Trophoblast cell (in vitro differentiated cells and primary cell): Measurements from ENCODE around the gene KRTAP10-2.

Experiments
- DNase-seq, 2 donors: peaks; one replicate each; pipeline ENCODE4 v3.0.0-alpha.2; 2016
- H2AFZ ChIP-seq: 2 replicates; pipeline ENCODE4 v1.6.1; 2013; ENCODE audit warnings: low read length, moderate library complexity, mild to moderate bottlenecking; ENCODE audit not compliant: insufficient read depth, poor library complexity
- H2AK5ac ChIP-seq: 2 replicates; pipeline ENCODE4 v1.6.1; 2013; ENCODE audit warnings: mild to moderate bottlenecking, low read length
- H2BK120ac ChIP-seq: 2 replicates; pipeline ENCODE4 v1.6.1; 2013; ENCODE audit warnings: low read length, mild to moderate bottlenecking, moderate library complexity; ENCODE audit not compliant: insufficient read depth, poor library complexity
- H2BK12ac ChIP-seq: 2 replicates; pipeline ENCODE4 v1.6.1; 2013; ENCODE audit warnings: mild to moderate bottlenecking, low read length, moderate library complexity
- H2BK5ac ChIP-seq: 2 replicates; pipeline ENCODE4 v1.6.1; 2013; ENCODE audit warnings: low read length, low read depth, moderate library complexity, mild to moderate bottlenecking; ENCODE audit not compliant: poor library complexity
- H3K14ac ChIP-seq: 2 replicates; pipeline ENCODE4 v1.6.1; 2013; ENCODE audit warnings: mild to moderate bottlenecking, low read length
- H3K18ac ChIP-seq: 2 replicates; pipeline ENCODE4 v1.6.1; 2013; ENCODE audit warnings: mild to moderate bottlenecking, low read length
- H3K23ac ChIP-seq: 2 replicates; pipeline ENCODE4 v1.6.1; 2013; ENCODE audit warnings: low read length
- H3K27ac ChIP-seq: 2 replicates; pipeline ENCODE4 v1.5.1; 2013; ENCODE audit warnings: low read depth, mild to moderate bottlenecking, inconsistent platforms, low read length, moderate library complexity
- H3K27me3 ChIP-seq: 2 replicates; pipeline ENCODE4 v1.6.1; 2013; ENCODE audit warnings: inconsistent platforms, mild to moderate bottlenecking, low read length, moderate library complexity; ENCODE audit not compliant: insufficient read depth
- H3K36me3 ChIP-seq, 2 experiments: 1 replicate in 1 of 2; 2 replicates in 1 of 2; pipeline ENCODE4 v1.6.1; 2013; ENCODE audit warnings: low read length in 2 of 2, mild to moderate bottlenecking in 2 of 2, moderate library complexity in 1 of 2; ENCODE audit not compliant: insufficient read depth in 2 of 2, control insufficient read depth in 1 of 2
- H3K4ac ChIP-seq: 2 replicates; pipeline ENCODE4 v1.6.1; 2013; ENCODE audit warnings: low read depth, mild to moderate bottlenecking, low read length, moderate library complexity
- H3K4me1 ChIP-seq, 2 experiments: 1 replicate in 1 of 2; 2 replicates in 1 of 2; pipeline ENCODE4 v1.6.1; 2013; ENCODE audit warnings: low read length in 2 of 2, mild to moderate bottlenecking in 2 of 2, moderate library complexity in 1 of 2; ENCODE audit not compliant: insufficient read depth in 2 of 2, control insufficient read depth in 1 of 2
- H3K4me2 ChIP-seq: 2 replicates; pipeline ENCODE4 v1.6.1; 2013; ENCODE audit warnings: inconsistent platforms, mild to moderate bottlenecking, low read length, moderate library complexity
- H3K4me3 ChIP-seq: 2 replicates; pipeline ENCODE4 v1.5.1; 2013; ENCODE audit warnings: mild to moderate bottlenecking, low read depth, low read length, inconsistent platforms
- H3K79me1 ChIP-seq: one replicate; pipeline ENCODE4 v1.6.1; 2013; ENCODE audit warnings: low read length
- H3K79me2 ChIP-seq: 2 replicates; pipeline ENCODE4 v1.6.1; 2013; ENCODE audit warnings: low read length, mild to moderate bottlenecking; ENCODE audit not compliant: control insufficient read depth, insufficient read depth, poor library complexity
- H3K9ac ChIP-seq: 2 replicates; pipeline ENCODE4 v1.6.1; 2013; ENCODE audit warnings: mild to moderate bottlenecking, low read length
- H3K9me3 ChIP-seq: 2 replicates; pipeline ENCODE4 v1.6.1; 2013; ENCODE audit warnings: low read depth, mild to moderate bottlenecking, control low read depth, inconsistent platforms, low read length; ENCODE audit not compliant: insufficient read depth
- H4K12ac ChIP-seq: 2 replicates; pipeline ENCODE4 v1.6.1; 2013; ENCODE audit warnings: low read depth, mild to moderate bottlenecking, low read length, moderate library complexity
- H4K8ac ChIP-seq: 2 replicates; pipeline ENCODE4 v1.6.1; 2013; ENCODE audit warnings: low read depth, mild to moderate bottlenecking, low read length, moderate library complexity
- H4K91ac ChIP-seq: one replicate; pipeline ENCODE4 v1.6.1; 2013; ENCODE audit warnings: low read depth, mild to moderate bottlenecking, low read length, moderate library complexity
- WGBS: extraction: QIAGEN DNeasy Blood & Tissue Kit; methylation state at CpG from one replicate; pipeline ENCODE4 v1.1.7; 2013; ENCODE audit warnings: missing lambda C conversion rate; ENCODE audit not compliant: insufficient read length, insufficient coverage; ENCODE audit errors: extremely low coverage; 5-methylcytosine and 5-hydroxymethylcytosine counted together

Gene KRTAP10-2

GRCh38 chr21:44583800-44584147 lies 32.5 kb upstream of the KRTAP10-2 start:
- Histone ChIP-seq H3K4me3 (no peak overlapping the region), H2AFZ (no peak overlapping the region), H3K18ac (no peak overlapping the region), H2BK12ac (no peak overlapping the region), H4K12ac (no peak overlapping the region), H3K79me1 (no peaks in the 10 kb centered on the region), H3K27ac (no peak overlapping the region), H3K14ac (no peak overlapping the region), H3K23ac (no peak overlapping the region), H3K4ac (no peak overlapping the region), H4K8ac (no peak overlapping the region), H2AK5ac (no peak overlapping the region), H3K9me3 (peaks cover 6% of the 10 kb centered on the region), H3K27me3 (no peaks in the 10 kb centered on the region), H3K4me2 (no peak overlapping the region), H3K36me3 (no peaks in the 10 kb centered on the region), H3K79me2 (no peaks in the 10 kb centered on the region), H3K4me1 (no peaks in the 10 kb centered on the region), H2BK120ac (no peak overlapping the region), H2BK5ac (no peak overlapping the region), H3K9ac (no peak overlapping the region), H4K91ac (no peak overlapping the region)
- no CpG with 5 or more reads among the region's 6 CpGs for WGBS
- no peak for DNase-seq

- Histone ChIP-seq H3K9ac (no peak overlapping the region), H3K27ac (no peak overlapping the region), H3K4me3 (no peak overlapping the region), H2BK12ac (no peak overlapping the region), H2AFZ (no peak overlapping the region), H3K18ac (no peak overlapping the region), H3K4me1 (no peaks in the 10 kb centered on the region), H4K8ac (no peak overlapping the region), H3K9me3 (peaks cover 10% of the 10 kb centered on the region), H2BK5ac (no peak overlapping the region), H3K23ac (no peak overlapping the region), H4K91ac (no peak overlapping the region), H3K14ac (no peak overlapping the region), H3K4me2 (no peak overlapping the region), H4K12ac (no peak overlapping the region), H3K79me1 (no peaks in the 10 kb centered on the region), H2BK120ac (no peak overlapping the region), H2AK5ac (no peak overlapping the region), H3K4ac (no peak overlapping the region), H3K36me3 (no peaks in the 10 kb centered on the region), H3K27me3 (no peaks in the 10 kb centered on the region), H3K79me2 (no peaks in the 10 kb centered on the region)
- no CpG with 5 or more reads among the region's 11 CpGs for WGBS
- peak in 1 of 2 donors; percentile 4 for DNase-seq
These were observed 31.9 kb upstream of the KRTAP10-2 start for GRCh38 chr21:44583089-44583799.

DNA sequence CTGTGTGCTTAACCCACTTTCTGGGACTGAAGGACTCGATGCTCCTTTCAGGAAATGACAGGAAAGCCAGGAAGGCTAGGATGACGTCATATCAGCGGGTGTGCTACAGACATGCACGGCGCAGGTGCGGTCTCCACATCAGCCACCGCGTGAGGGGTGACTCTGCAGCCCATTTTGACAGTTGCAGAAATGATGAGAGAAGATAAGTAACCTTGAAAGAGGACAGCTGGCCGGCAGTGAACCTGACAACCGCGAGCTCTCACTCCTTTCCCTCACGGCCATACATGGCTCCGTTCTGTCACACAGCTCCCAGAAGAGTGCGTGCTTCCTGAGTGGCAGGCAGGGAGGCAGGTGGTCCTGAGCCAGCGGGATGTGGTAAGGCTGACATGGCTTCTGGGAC lies 30.8 kb upstream of the KRTAP10-2 start:
- H3K23ac ChIP-seq, result no peak overlapping the region
- no peak overlapping the region for H3K4me3 ChIP-seq
- H4K8ac ChIP-seq, result no peak overlapping the region
- no peaks in the 10 kb centered on the region for H3K4me1 ChIP-seq
- no peak overlapping the region for H2BK5ac ChIP-seq
- no peak overlapping the region for H3K27ac ChIP-seq
- no peak overlapping the region for H4K91ac ChIP-seq
- DNase-seq, result no peak
- no peak overlapping the region for H2AFZ ChIP-seq
- no peaks in the 10 kb centered on the region for H3K27me3 ChIP-seq
- H3K4me2 ChIP-seq, result no peak overlapping the region
- H2AK5ac ChIP-seq, result no peak overlapping the region
- no CpG with 5 or more reads among the region's 15 CpGs for WGBS
- peaks cover 14% of the 10 kb centered on the region for H3K9me3 ChIP-seq
- no peak overlapping the region for H4K12ac ChIP-seq
- no peak overlapping the region for H2BK120ac ChIP-seq
- no peak overlapping the region for H3K9ac ChIP-seq
- no peak overlapping the region for H3K4ac ChIP-seq
- H3K14ac ChIP-seq, result no peak overlapping the region
- no peak overlapping the region for H3K18ac ChIP-seq
- no peaks in the 10 kb centered on the region for H3K79me2 ChIP-seq
- no peak overlapping the region for H2BK12ac ChIP-seq
- no peaks in the 10 kb centered on the region for H3K79me1 ChIP-seq
- no peaks in the 10 kb centered on the region for H3K36me3 ChIP-seq

DNA sequence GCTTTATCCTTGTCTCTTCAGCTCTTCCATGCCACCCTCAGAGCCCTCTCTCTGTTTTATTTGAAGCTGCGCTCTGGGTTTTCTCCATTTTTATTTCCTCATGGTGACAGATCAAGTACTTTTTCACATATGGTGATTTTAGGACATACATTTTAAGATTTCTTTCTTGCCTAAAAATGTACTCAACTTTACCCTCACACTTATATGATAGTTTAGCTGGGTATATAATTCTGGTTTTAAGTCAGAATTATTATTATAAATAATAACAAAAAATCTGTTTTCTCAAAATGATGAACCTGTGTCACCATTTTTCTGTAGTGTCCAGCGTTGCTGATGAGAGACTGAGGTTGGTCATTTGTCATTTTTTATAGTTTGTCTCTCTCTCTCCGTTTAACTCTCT lies 29.9 kb upstream of the KRTAP10-2 start:
- WGBS, result no CpG with 5 or more reads among the region's 3 CpGs
- no peak overlapping the region for H3K4ac ChIP-seq
- H3K79me2 ChIP-seq, result no peaks in the 10 kb centered on the region
- H3K9me3 ChIP-seq, result peaks cover 14% of the 10 kb centered on the region
- no peak overlapping the region for H3K9ac ChIP-seq
- no peaks in the 10 kb centered on the region for H3K27me3 ChIP-seq
- no peak overlapping the region for H4K91ac ChIP-seq
- H4K8ac ChIP-seq, result no peak overlapping the region
- no peak overlapping the region for H3K18ac ChIP-seq
- no peak overlapping the region for H2BK12ac ChIP-seq
- H4K12ac ChIP-seq, result no peak overlapping the region
- H3K4me3 ChIP-seq, result no peak overlapping the region
- no peaks in the 10 kb centered on the region for H3K36me3 ChIP-seq
- H3K14ac ChIP-seq, result no peak overlapping the region
- no peaks in the 10 kb centered on the region for H3K4me1 ChIP-seq
- no peak overlapping the region for H2BK5ac ChIP-seq
- no peak overlapping the region for H3K23ac ChIP-seq
- no peaks in the 10 kb centered on the region for H3K79me1 ChIP-seq
- no peak overlapping the region for H2AK5ac ChIP-seq
- H2BK120ac ChIP-seq, result no peak overlapping the region
- H3K4me2 ChIP-seq, result no peak overlapping the region
- DNase-seq, result no peak
- no peak overlapping the region for H3K27ac ChIP-seq
- H2AFZ ChIP-seq, result no peak overlapping the region
